ENCODE data around the gene PACSIN3. TPM values are rescaled to one million over a fixed set of nuclear protein-coding genes. Genes with fewer than 3 reads are reported as not detected.

PACSIN3 gene
- total RNA-seq, 1 donor from 2014 or later: 69.4 TPM

GRCh38 chr11:47148903-47149531, 37.2 kb downstream of the PACSIN3 start:
- Mint-ChIP-seq H3K9me3 (ENCODE audit: low read depth) (no peaks in the 10 kb centered on the region), H3K36me3 (ENCODE audit: low read depth) (peaks cover 6% of the 10 kb centered on the region), H3K4me1 (ENCODE audit: low read depth) (peaks cover 16% of the 10 kb centered on the region), H3K4me3 (ENCODE audit: unreplicated experiment) (no peak overlapping the region), H3K27ac (ENCODE audit: unreplicated experiment) (no peak overlapping the region), H3K27me3 (ENCODE audit: low read depth) (no peaks in the 10 kb centered on the region)
- DNase-seq (ENCODE audit: low spot score): no peak
- TF ChIP-seq, protein P1, sequence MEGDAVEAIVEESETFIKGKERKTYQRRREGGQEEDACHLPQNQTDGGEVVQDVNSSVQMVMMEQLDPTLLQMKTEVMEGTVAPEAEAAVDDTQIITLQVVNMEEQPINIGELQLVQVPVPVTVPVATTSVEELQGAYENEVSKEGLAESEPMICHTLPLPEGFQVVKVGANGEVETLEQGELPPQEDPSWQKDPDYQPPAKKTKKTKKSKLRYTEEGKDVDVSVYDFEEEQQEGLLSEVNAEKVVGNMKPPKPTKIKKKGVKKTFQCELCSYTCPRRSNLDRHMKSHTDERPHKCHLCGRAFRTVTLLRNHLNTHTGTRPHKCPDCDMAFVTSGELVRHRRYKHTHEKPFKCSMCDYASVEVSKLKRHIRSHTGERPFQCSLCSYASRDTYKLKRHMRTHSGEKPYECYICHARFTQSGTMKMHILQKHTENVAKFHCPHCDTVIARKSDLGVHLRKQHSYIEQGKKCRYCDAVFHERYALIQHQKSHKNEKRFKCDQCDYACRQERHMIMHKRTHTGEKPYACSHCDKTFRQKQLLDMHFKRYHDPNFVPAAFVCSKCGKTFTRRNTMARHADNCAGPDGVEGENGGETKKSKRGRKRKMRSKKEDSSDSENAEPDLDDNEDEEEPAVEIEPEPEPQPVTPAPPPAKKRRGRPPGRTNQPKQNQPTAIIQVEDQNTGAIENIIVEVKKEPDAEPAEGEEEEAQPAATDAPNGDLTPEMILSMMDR (IDR thresholded peaks at IDR 0.05): no peak

GRCh38 chr11:47148270-47148669, 38.0 kb downstream of the PACSIN3 start:
- Mint-ChIP-seq H3K9me3 (ENCODE audit: low read depth) (no peaks in the 10 kb centered on the region), H3K4me3 (ENCODE audit: unreplicated experiment) (no peak overlapping the region), H3K27me3 (ENCODE audit: low read depth) (no peaks in the 10 kb centered on the region), H3K36me3 (ENCODE audit: low read depth) (peaks cover 6% of the 10 kb centered on the region), H3K4me1 (ENCODE audit: low read depth) (peaks cover 14% of the 10 kb centered on the region), H3K27ac (ENCODE audit: unreplicated experiment) (no peak overlapping the region)
- TF ChIP-seq, protein P1 (IDR thresholded peaks at IDR 0.05): no peak
- no peak for DNase-seq (ENCODE audit: low spot score)

GRCh38 chr11:47147681-47148080, 38.6 kb downstream of the PACSIN3 start:
- no peak for DNase-seq (ENCODE audit: low spot score)
- H3K4me3 Mint-ChIP-seq (ENCODE audit: unreplicated experiment): no peak overlapping the region
- TF ChIP-seq, protein P1 (IDR thresholded peaks at IDR 0.05): no peak
- no peaks in the 10 kb centered on the region for H3K9me3 Mint-ChIP-seq (ENCODE audit: low read depth)
- H3K36me3 Mint-ChIP-seq (ENCODE audit: low read depth): peaks cover 6% of the 10 kb centered on the region
- H3K27ac Mint-ChIP-seq (ENCODE audit: unreplicated experiment): no peak overlapping the region
- H3K27me3 Mint-ChIP-seq (ENCODE audit: low read depth): no peaks in the 10 kb centered on the region
- H3K4me1 Mint-ChIP-seq (ENCODE audit: low read depth): peaks cover 15% of the 10 kb centered on the region

GRCh38 chr11:47147250-47147649, 39.0 kb downstream of the PACSIN3 start:
- Mint-ChIP-seq H3K9me3 (ENCODE audit: low read depth) (no peaks in the 10 kb centered on the region), H3K27ac (ENCODE audit: unreplicated experiment) (no peak overlapping the region), H3K4me1 (ENCODE audit: low read depth) (peaks cover 18% of the 10 kb centered on the region), H3K4me3 (ENCODE audit: unreplicated experiment) (no peak overlapping the region), H3K27me3 (ENCODE audit: low read depth) (no peaks in the 10 kb centered on the region), H3K36me3 (ENCODE audit: low read depth) (peaks cover 6% of the 10 kb centered on the region)
- TF ChIP-seq, protein P1 (IDR thresholded peaks at IDR 0.05): no peak
- no peak for DNase-seq (ENCODE audit: low spot score)

DNA sequence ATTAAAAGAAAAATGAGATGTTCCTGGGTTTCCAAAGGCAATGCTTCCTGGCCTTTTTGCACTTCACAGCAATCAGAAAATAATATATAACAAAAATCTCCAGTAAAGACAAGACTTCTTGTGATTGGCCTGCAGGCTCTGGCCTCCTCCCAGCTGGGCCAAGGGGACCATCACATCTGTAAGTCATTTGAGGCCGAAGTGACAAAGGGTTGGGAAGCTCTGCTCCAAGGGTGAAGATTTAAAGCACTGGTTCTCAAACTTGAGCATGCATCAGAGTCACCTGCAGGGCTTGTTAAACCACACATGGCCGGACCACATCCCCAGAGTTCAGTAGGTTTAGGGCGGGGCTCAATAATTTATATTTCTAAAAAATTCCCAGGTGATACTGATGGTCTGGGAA, 41.7 kb downstream of the PACSIN3 start:
- TF ChIP-seq, protein P1 (IDR thresholded peaks at IDR 0.05): no peak
- H3K27ac Mint-ChIP-seq (ENCODE audit: unreplicated experiment): no peak overlapping the region
- DNase-seq (ENCODE audit: low spot score): no peak
- H3K4me1 Mint-ChIP-seq (ENCODE audit: low read depth): peaks cover 18% of the 10 kb centered on the region
- no peaks in the 10 kb centered on the region for H3K27me3 Mint-ChIP-seq (ENCODE audit: low read depth)
- H3K4me3 Mint-ChIP-seq (ENCODE audit: unreplicated experiment): no peak overlapping the region
- H3K36me3 Mint-ChIP-seq (ENCODE audit: low read depth): peaks cover 5% of the 10 kb centered on the region
- H3K9me3 Mint-ChIP-seq (ENCODE audit: low read depth): no peaks in the 10 kb centered on the region
